GM21717 (cell line): ENCODE measurements around the gene UBL4A.

Experiments
- ATAC-seq: cut with Tn5 transposase; IDR thresholded peaks from one replicate; pipeline ENCODE4 v1.9.1; 2021; ENCODE audit warnings: mild to moderate bottlenecking, moderate library complexity; ENCODE audit not compliant: unreplicated experiment

Gene UBL4A

DNA sequence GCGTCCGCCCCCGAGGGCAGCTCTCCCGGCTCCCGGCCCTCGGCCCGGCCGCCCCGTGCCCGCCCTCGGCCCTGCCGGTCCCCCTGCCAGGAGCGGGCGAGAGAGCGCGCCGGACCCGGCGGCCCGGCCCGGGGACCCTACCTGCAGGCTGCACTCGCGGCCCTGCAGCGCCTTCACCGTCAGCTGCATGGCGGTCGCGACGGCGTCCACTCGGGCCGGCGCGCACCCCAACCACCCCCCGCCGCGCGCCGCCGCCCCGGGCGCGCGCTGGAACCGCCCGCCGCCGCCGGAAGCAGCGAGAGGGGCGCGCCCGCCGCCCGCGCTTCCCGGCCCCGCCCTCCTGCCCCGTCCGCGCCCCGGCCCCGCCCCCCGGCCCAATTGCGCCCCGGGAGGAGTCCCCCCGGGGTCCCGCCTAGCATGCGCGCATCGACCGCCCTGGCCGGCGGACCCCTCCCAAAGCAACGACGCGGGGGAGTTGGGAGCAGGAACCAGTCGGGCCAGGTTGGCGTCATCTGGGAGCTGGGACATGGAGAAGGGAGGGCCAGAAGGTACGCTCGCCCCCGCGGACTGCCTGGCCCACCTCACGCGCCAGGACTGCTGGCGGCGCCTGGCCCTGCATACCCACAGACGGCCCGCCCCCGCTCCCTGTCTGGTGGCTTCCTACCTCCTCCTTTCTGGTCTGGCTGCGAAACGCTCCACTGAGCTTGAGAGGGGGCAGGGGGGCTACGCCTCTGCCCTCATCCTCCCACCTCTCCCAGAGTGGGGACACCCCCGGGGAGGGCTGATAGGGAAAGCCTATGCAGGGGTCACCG, at the start of gene UBL4A:
UBL4A (minus strand) TSS at position 220 of the 812 bp plus-strand sequence; CDS start at position 189, 31 bp downstream.
- no peak for ATAC-seq

- ATAC-seq: no peak
These were observed 49.5 kb upstream of the UBL4A start for GRCh38 chrX:154535892-154536291.

DNA sequence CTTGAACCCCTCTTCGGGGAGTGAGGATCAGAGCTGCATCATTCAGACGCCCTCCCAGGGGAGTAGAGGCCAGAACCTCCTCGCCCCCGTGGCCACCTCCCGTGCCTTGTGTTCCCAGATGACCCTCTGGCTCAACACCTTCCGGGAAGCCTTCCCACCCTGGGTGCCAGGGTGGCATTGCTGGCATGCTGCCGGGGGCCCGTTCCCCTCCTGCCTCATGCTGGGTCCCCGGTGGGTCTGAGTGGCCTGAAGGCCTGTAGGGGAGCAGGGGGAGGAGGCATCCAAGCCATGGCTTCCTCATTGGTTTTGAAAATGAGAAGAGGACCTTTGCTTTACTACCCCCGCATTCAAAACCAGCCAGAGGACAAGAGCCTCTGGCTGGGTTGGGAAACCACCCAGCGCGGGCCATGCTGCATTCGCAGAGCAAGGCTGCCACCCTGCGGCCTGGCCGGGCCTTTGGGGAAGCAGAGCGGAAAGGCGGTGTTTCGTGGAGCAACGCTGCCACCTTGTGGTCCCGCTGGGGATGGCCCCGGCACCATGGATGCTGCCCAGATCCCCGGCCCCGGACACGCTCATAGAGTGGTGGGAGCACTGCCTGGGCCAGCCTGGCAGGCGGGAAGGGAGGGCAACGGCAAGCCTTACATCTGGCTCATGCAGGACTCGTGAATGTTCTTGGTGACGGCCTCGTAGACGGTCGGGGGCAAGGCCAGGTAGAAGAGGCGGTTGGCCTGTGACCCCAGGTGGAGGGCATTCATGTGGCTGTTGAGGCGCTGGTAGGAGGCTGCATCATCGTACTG, 48.3 kb upstream of the UBL4A start:
- ATAC-seq: peak; percentile 87

- no peak for ATAC-seq
These were observed 46.3 kb upstream of the UBL4A start for GRCh38 chrX:154532690-154533089.

- no peak for ATAC-seq
These were observed 45.2 kb upstream of the UBL4A start for GRCh38 chrX:154531626-154532025.

DNA sequence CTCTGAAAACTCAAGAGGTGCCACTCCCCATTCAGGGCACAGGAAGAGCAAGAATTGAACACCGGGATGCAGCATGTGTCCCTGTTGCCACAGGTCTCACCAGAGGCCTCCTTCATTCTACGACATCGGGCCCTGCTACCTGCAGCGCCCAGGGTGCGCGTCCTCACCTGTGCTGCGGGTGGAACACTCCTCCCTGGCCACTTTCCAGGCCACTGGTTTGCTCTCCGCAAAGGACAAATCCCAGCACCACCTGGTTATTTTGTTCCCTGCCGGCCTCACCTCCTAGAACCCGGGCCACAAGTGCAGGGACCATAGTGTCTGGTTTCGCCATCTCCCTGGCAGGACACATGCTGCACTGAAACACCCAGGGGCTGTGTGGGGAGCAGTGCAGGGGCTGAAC, 43.9 kb upstream of the UBL4A start:
- ATAC-seq: no peak

DNA sequence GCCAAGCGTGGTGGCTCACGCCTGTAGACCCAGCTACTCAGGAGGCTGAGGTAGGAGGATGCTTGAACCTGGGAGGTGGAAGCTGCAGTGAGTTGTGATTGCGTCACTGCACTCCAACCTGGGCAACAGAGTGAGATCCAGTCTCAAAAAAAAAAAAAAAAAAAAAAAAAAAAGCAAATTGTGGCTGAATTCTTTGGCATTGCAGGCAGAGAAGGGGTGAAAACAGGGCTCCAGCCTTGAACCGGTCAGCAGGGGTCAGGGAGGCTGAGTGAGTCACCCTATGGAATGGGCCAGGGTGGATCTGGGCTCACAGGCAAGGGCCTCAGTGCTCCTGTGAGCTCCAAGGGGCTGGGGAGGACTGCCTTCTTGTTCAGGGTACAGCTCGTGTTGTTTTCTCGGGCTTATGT, 42.8 kb upstream of the UBL4A start:
- no peak for ATAC-seq

DNA sequence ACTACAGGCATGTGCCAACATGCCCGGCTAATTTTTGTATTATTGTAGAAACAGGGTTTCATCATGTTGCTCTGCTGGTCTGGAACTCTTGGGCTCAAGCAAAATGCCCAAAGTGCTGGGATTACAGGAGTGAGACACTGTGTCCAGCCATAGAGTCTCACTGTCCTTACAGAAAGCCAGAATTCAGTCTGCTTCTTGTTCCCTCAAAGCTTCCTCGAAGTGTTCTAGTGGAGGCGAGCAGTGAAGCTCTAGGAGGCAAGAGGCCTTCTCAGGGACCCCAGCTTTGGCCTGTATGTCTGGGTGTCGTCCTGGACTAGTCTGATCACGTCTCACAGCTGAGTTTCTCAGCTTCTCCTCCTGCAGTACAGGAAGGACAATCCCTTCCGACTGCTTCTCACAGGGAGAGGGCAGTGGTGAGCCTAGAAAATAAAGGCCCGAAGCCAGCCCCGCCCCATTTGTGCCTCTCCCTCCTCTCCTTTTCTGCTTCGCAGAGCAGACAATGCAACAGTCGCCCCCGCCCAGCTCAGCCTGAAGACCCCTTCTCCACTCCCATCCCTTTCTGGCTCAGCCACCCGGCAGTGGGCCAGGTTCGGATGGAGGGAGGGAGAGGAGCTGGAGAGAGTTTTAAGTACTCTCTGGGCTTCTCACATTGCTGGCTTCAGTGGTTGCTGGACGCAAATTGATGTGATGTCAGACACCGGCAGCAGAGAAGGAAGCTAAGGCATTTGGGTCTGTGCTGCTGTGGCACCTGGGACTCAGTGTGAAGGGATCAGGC, 40.7 kb upstream of the UBL4A start:
- peak; percentile 68 for ATAC-seq

DNA sequence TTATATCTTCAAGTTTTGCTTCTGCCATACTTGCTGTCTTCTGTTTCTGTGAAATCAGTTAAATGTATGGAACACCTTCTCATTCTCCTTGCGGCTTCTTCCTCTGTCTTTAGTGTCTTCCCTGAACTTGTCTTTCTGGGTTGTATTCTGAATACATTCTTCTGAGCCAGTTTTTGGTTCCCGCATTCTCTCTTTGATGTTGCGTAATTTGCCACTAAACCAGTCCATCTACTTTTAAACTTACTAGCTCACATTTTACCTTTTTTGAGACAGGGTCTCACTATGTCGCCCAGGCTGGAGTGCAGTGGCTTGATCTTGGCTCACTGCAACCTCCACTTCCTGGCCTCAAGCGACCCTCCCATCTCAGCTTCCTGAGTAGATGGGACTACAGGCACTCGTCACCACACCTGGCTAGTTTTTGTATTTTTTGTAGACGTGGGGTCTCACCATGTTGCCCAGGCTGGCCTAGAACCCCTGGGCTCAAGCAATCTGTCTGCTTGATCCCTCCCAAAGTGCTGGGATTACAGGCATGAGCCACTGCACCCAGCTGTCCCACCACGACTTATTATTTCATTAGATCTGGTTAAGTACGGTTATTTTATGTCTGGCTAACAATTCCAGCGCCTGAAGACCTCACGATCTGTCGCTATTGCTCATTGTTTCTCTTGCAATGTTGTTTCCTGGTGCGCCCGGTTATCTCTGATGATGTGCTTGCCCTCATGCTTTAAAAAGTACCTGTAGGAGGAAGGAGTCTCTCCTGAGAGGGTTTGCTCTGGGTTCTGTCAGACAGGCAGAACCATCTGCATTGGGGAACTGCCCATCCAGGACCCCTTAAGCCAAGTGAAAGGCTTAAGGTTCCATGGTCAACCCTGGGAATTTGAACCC, 39.4 kb upstream of the UBL4A start:
- no peak for ATAC-seq

GRCh38 chrX:154519389-154519788, 33.0 kb upstream of the UBL4A start:
- ATAC-seq: no peak

- no peak for ATAC-seq
These were observed 30.8 kb upstream of the UBL4A start for GRCh38 chrX:154517101-154517781.

- no peak for ATAC-seq
These were observed 30.3 kb upstream of the UBL4A start for GRCh38 chrX:154516656-154517100.

DNA sequence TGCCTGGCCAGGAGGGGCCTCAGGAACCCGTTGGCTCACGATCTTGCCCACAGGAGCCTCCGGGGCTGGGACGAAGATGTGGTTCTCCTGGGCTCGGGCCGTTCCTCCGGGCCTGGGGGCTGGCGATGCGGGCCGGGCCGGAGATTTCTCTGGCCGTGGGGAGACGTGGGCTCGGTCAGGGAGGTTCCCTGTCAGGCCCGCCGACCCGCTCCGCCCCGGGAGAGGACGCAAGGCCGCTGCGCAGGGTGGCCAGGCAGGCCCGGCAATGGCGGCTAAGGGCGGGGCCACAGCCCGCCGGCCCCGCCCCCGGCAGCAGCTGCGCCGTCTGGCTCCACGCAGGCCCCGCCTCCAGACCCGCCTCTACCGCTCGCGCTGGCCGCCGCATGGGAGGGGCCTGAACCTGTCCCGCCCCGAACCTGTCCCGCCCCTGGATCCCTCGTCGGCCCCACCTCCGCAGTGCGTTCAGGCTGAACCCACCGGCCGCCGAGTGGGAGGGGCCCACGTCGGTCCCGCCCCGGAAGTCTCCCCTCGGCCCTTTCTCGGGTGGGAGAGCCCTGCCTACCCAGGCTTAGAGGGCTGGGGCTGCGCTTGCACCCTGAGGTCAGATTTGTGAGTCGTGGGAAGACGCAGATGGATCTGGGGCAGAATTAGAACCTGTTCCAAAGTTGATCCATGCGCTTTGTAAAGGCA, 29.7 kb upstream of the UBL4A start, which contains the start of gene FAM3A:
FAM3A (minus strand) TSS at position 267 of the 690 bp plus-strand sequence. CDS start 460 bp downstream, outside the sequence.
- ATAC-seq: peak; percentile 84

- peak; percentile 26 for ATAC-seq
These were observed 28.9 kb upstream of the UBL4A start for GRCh38 chrX:154515090-154515965.

DNA sequence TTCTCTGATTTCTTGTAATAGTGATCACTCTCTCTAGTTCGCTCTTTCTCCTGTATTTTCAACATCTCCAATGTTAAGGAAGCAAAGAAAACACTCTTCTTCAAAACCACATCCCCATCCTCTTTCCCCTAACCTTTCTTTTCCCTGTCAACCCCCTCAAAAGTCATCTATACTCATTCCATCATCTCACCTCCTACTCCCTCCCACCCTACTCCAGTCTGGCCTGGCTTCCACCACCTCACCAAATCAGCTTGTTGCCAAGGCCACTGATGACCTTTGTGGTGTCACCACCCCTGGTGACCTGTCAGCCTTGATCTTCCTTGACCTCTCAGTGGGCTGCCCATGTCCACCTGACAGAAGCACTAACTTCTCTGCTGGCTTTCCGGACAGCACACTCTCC, 27.3 kb upstream of the UBL4A start:
- ATAC-seq: no peak

- no peak for ATAC-seq
These were observed 26.6 kb upstream of the UBL4A start for GRCh38 chrX:154512879-154513553.

GRCh38 chrX:154511761-154512160, 25.3 kb upstream of the UBL4A start:
- no peak for ATAC-seq
